GM20000 (cell line): Measurements from ENCODE around the gene SIX1.

Source experiments
- DNase-seq: peaks from one replicate; pipeline ENCODE4 v3.0.0; 2012; ENCODE audit warnings: low spot score
- CTCF ChIP-seq: IDR thresholded peaks from 2 replicates; pipeline ENCODE4 v1.5.1; 2012; ENCODE audit warnings: mild to moderate bottlenecking, control low read depth; ENCODE audit errors: extremely low read depth, missing control alignments

SIX1 gene

GRCh38 chr14:60654334-60654821, 5.1 kb upstream of the SIX1 start:
- TF ChIP-seq CTCF = no peak
- DNase-seq = peak; percentile 20

GRCh38 chr14:60653701-60654161, 4.5 kb upstream of the SIX1 start:
- no peak for DNase-seq
- TF ChIP-seq CTCF = no peak

GRCh38 chr14:60652674-60653651, 3.7 kb upstream of the SIX1 start:
- TF ChIP-seq CTCF = no peak

GRCh38 chr14:60651796-60652673, 2.8 kb upstream of the SIX1 start:
- TF ChIP-seq CTCF = no peak
- DNase-seq = peak; percentile 32

More at GRCh38 chr14:60652674-60653651, 3.7 kb upstream of the SIX1 start:
- peak; percentile 25 for DNase-seq

GRCh38 chr14:60651086-60651795, 2.0 kb upstream of the SIX1 start:
- TF ChIP-seq CTCF = no peak
- DNase-seq = peak; percentile 14

- TF ChIP-seq CTCF = no peak
- no peak for DNase-seq
These were observed 1.2 kb upstream of the SIX1 start for GRCh38 chr14:60650373-60650961.
